Thyroid gland (tissue), 4 donors: ENCODE results near the gene RAD1.

ENCODE experiments used
- POLR2A ChIP-seq, 2 donors: fragments of 450-650 bp; IDR thresholded peaks; one replicate each; pipeline ENCODE4 v1.6.1; 2017; ENCODE audit warnings: antibody characterized with exemption in 2 of 2, mild to moderate bottlenecking in 2 of 2, moderate library complexity in 1 of 2
- TF ChIP-seq, protein P1 (sequence below), 6 experiments: fragments of 200-600 bp in 3 of 6; fragments of 450-650 bp in 3 of 6; sonication (generic) in 3 of 6; IDR thresholded peaks; one replicate each; pipeline ENCODE4 v1.5.1; 2016 to 2019; ENCODE audit warnings: antibody characterized with exemption in 6 of 6, mild to moderate bottlenecking in 2 of 6, inconsistent platforms in 1 of 6, moderate library complexity in 1 of 6

DNA sequence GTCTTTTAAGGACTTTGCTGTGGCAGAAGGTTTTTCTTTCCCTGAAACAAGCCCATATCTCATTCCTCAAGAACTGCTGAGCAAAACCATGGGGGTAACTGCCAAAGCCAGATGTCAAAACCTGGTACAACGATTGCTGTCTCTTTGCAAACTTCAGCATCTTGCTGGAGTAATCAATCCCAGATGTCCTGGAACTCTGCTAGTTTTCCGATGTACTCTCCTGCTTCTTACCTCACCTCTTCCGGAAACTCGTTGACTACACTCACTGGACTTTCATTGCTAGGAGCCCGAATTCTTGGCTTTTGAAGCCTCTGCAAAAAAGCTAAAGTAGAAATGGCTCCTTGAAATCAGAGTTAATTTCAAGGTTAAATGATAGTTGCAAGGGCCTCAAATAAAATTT lies 23.3 kb downstream of the RAD1 start:
- TF ChIP-seq, protein P1, sequence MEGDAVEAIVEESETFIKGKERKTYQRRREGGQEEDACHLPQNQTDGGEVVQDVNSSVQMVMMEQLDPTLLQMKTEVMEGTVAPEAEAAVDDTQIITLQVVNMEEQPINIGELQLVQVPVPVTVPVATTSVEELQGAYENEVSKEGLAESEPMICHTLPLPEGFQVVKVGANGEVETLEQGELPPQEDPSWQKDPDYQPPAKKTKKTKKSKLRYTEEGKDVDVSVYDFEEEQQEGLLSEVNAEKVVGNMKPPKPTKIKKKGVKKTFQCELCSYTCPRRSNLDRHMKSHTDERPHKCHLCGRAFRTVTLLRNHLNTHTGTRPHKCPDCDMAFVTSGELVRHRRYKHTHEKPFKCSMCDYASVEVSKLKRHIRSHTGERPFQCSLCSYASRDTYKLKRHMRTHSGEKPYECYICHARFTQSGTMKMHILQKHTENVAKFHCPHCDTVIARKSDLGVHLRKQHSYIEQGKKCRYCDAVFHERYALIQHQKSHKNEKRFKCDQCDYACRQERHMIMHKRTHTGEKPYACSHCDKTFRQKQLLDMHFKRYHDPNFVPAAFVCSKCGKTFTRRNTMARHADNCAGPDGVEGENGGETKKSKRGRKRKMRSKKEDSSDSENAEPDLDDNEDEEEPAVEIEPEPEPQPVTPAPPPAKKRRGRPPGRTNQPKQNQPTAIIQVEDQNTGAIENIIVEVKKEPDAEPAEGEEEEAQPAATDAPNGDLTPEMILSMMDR (IDR thresholded peaks at IDR 0.05): no peak
- no peak for TF ChIP-seq POLR2A (IDR thresholded peaks at IDR 0.05)
